NT2/D1 (cell line): Measurements from ENCODE around the gene ZNF621.

Source experiments
- YY1 ChIP-seq: IDR thresholded peaks from 2 replicates; pipeline ENCODE4 v1.6.1; 2011; ENCODE audit not compliant: insufficient read length, insufficient read depth
- ZNF274 ChIP-seq: IDR thresholded peaks from 2 replicates; pipeline ENCODE4 v1.6.1; 2011; ENCODE audit warnings: mild to moderate bottlenecking, low read depth, low read length

GRCh38 chr3:40499952-40500351, 24.8 kb upstream of the ZNF621 start:
- TF ChIP-seq ZNF274 (no peak), YY1 (no peak)
